NOMO-1 treated with DMSO at 0.1 percent for 48 hours (cell line): Measurements from ENCODE around the gene LYPD1.

Experiments
- DNase-seq: peaks from one replicate; lab custom pipeline; 2025; ENCODE audit not compliant: unreplicated experiment; lab: John Stamatoyannopoulos, UW

Gene LYPD1

GRCh38 chr2:132668987-132669907 lies 758 bp downstream of the LYPD1 start:
- no peak for DNase-seq

GRCh38 chr2:132668189-132668823 lies 1.7 kb downstream of the LYPD1 start:
- no peak for DNase-seq

- DNase-seq, result no peak
Observed at GRCh38 chr2:132667706-132668105, 2.3 kb downstream of the LYPD1 start.

GRCh38 chr2:132665401-132666140 lies 4.4 kb downstream of the LYPD1 start:
- no peak for DNase-seq

- no peak for DNase-seq
Observed at GRCh38 chr2:132664096-132664495, 5.9 kb downstream of the LYPD1 start.

- no peak for DNase-seq
Observed at GRCh38 chr2:132662732-132663131, 7.3 kb downstream of the LYPD1 start.

- no peak for DNase-seq
Observed at GRCh38 chr2:132659331-132659730, 10.7 kb downstream of the LYPD1 start.

- no peak for DNase-seq
Observed at GRCh38 chr2:132656266-132656975, 13.6 kb downstream of the LYPD1 start.

- no peak for DNase-seq
Observed at GRCh38 chr2:132654968-132655367, 15.0 kb downstream of the LYPD1 start.

- no peak for DNase-seq
Observed at GRCh38 chr2:132654335-132654734, 15.7 kb downstream of the LYPD1 start.

GRCh38 chr2:132652474-132652873 lies 17.5 kb downstream of the LYPD1 start:
- DNase-seq, result no peak

GRCh38 chr2:132651115-132652045 lies 18.6 kb downstream of the LYPD1 start:
- no peak for DNase-seq

GRCh38 chr2:132646540-132647108 lies 23.4 kb downstream of the LYPD1 start:
- DNase-seq, result no peak

GRCh38 chr2:132645722-132646539 lies 24.1 kb downstream of the LYPD1 start:
- peak; percentile 21 for DNase-seq

- DNase-seq, result no peak
Observed at GRCh38 chr2:132645176-132645575, 24.8 kb downstream of the LYPD1 start.

- DNase-seq, result no peak
Observed at GRCh38 chr2:132642415-132642814, 27.6 kb downstream of the LYPD1 start.

GRCh38 chr2:132641819-132642218 lies 28.2 kb downstream of the LYPD1 start:
- DNase-seq, result no peak

- DNase-seq, result no peak
Observed at GRCh38 chr2:132640116-132640515, 29.9 kb downstream of the LYPD1 start.
